IPS-NIHi7 (cell line): ENCODE results near the gene KDM4C.

Experiments used
- DNase-seq: peaks from one replicate; pipeline ENCODE4 v3.0.0; 2012; ENCODE audit warnings: mixed read lengths; ENCODE audit errors: extremely low spot score

The KDM4C gene

DNA sequence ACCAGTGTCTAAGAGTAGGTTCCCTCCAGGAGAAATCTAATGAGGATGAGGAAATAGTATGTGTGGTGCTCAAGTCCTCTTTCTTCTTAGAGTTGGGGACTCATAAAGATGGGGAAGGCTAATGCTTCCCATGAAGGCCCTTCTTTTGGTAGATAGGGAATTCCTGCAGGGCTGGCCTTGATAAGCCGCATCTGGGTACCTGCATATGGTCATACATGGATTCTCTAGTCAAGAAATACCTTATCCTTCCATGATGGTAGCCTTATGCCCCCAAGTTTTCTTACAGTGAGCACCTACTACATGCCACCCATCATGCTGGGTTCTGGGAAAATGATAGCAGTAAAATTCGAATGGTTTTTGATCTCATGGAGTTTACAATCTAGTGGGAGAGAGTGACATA, 382.6 kb downstream of the KDM4C start:
- no peak for DNase-seq

- DNase-seq = no peak
These were observed 385.9 kb downstream of the KDM4C start for GRCh38 chr9:7143645-7144200.

DNA sequence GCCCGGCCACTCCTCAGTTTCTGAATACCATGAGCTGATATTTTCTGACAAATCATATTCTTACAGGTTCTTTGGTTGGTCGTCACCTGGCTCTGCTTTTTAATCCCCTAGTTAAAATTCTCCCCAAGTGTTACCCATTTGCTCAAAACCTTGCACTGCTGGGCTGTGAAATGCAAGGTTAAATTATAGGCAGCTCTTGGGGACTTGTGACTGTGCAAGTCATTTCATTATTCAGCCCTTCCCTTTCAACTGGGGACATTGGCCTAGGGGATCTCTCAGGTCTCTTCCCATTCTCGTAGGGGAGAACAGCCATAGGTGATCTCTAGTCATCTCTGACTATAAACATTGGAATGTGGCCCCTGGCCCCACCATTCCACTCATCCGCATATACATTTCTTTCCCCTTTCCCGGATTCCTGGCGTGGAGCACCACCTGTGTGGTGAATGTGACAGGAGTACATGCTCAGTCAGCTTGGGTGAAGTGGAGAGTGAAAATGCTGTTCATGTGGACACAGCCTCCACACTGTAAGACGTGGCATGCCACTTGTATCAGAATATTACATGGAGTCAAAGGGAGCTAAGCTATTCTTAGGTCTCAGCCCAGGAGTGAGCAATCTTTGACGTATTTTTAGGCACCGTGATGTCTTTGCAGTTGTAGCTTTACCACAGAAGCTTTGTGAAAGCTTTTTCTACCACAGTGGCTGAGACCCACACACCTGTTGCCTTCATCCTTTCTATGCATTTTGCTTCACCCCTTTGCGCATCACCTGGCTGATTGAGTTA, 386.7 kb downstream of the KDM4C start:
- no peak for DNase-seq

- DNase-seq = no peak
These were observed 387.7 kb downstream of the KDM4C start for GRCh38 chr9:7145361-7146069.

- DNase-seq = peak; percentile 24
These were observed 388.8 kb downstream of the KDM4C start for GRCh38 chr9:7146582-7146981.

- no peak for DNase-seq
These were observed 389.6 kb downstream of the KDM4C start for GRCh38 chr9:7147121-7148090.

- DNase-seq = no peak
These were observed 390.5 kb downstream of the KDM4C start for GRCh38 chr9:7148243-7148765.

- no peak for DNase-seq
These were observed 391.5 kb downstream of the KDM4C start for GRCh38 chr9:7149258-7149657.

DNA sequence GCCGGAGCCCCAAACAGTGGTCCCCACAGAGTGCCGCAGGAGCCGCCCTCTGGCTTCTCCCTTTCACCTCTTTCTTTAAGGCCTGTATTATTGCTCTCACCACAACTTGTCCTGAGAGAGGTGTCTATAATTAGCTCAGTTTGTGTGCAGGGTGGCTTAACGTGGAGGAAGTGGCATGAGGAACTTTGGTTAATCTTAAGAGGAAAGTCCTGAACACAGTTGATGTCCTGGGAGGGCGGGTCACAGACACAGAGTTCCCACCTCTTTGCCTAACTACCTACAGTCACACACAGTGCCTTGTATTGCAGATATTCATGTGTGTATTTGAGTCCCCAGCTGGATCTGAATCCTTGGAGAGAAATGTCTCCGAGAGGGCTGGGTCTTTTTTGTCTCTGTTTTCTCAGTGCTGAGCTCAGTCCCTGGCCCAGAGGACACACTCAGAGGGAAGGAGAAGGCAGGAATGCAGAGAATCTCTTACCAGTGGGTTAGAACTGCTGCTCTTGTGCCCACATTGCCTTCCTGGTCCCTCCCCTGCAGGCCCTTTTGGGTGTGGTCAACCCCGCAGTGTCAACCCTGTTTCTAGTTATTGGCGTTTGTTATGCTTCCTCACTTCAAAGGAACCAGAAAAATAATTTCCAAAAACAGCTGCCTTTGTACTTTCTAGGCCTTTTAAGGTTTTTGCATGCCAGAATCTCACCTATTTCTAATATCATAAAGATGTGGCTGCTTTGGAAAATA, 392.5 kb downstream of the KDM4C start:
- no peak for DNase-seq

DNA sequence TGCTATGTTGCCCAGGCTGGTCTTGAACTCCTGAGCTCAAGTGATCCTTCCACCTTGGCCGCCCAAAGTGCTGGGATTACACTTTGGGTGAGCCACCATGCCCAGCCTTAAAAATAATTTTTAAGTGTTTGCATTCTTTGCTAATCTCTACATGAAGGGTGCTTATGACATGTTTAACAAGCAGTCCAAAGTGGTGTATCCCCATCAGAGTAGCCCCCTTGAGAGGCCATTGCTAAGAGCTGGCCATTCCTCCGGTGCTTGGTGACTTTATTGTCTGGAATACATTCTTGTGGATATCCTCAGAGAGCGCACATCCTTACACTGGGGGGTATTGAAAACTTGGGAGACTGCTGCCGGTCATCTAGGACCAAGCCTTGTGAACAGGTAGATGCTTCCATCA, 395.4 kb downstream of the KDM4C start:
- DNase-seq = no peak

DNA sequence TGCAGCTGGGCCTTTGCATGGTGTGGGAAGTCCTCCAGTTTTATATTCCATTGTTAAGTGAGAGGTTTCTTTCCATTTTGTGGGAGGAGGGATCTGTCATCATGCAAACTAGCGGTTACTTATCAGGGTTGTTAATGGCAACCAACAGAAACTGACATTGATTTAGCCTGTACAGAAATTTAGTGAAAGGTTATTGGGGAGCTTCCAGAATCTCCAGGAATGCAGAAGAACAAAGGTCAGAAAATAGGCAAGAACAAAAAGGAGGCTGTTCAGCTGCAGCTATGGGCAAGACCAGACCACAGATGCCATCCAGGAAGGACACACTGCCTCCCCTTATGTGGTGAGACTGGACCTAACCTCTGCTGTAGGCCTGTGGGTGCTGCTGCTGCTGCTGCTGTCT, 395.8 kb downstream of the KDM4C start:
- DNase-seq = no peak

- no peak for DNase-seq
These were observed 396.3 kb downstream of the KDM4C start for GRCh38 chr9:7154003-7154619.

DNA sequence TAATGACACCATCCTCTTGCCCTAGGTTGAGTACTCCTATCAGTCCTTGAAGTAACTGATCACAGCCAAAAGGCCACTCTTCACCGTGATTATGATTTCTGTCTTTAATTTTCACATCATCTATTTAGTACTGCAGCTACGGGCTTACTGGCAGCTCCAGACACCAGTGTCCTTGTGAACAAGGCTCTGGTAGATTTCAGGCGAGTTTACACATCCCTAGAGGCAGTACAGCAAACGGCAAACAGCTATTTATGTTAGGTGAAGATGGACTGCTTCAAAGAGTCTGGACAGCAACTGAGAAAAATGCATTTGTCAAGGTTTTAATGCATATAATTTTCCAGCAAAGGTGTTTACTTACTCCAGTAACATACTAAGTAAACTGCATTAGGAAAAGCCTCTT, 396.9 kb downstream of the KDM4C start:
- DNase-seq = no peak

- no peak for DNase-seq
These were observed 403.7 kb downstream of the KDM4C start for GRCh38 chr9:7161469-7161868.

DNA sequence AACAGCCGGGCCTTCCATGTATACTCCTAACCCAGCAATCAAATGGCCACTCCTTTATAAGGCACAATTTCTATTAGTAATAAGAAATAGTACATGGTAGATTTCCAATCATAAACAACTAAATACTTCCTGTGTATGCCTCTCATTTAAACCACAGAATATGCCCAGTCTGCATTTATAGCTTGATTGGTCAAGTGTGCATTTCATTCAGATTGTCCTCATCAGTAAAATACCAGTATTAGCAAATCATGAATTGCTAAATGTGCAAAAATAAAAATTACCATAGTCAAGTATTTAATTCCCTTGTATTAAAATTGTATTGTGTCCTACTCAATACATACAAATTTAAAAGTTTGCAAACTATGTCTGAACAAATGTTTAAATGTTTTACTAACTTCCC, 406.2 kb downstream of the KDM4C start:
- no peak for DNase-seq

DNA sequence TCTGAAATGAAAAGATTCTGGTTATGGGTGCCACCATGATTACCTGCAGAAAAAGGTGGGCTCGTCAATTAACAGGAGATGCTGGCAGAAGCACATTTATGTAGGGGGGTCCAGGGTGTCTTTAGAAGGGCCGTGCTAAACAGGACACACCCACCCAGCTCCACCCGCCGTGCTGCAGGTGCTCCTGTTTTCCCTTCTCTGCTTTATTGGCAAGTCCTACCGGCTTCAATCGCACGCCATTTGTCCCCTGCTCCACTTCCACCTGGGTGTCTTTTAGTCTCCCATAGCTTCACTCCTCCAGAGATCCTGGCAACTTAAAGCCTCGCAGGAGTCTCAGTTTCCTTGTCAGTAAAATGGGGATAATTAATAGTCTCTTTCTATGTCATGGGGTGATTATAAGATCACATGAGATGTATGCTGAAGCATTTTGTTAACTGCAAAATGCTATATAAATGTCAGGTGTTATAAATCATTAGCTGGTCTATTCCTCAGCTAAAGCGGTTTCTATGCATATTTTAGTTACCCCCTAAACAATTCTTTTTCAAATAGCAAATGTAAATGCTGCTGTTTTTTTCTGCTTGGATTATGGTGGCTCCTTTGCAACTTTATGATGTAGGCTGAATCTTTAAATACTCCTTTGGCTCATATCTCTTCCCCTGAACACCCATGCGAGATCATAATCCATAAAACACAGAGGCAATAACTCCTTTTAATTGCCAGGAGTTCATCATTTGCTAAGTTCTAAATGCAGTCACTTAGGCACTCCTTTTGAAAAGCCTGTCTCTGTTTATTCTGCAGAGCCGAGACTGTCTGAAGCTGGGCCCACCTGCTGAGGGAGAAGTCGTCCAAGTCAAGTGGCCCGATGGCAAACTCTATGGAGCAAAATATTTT, 406.9 kb downstream of the KDM4C start:
- DNase-seq = no peak

- no peak for DNase-seq
These were observed 407.7 kb downstream of the KDM4C start for GRCh38 chr9:7165331-7165975.

- DNase-seq = no peak
These were observed 408.3 kb downstream of the KDM4C start for GRCh38 chr9:7166074-7166473.
